ENCODE data around the gene ALDH3B1. TPM values are rescaled to one million over a fixed set of nuclear protein-coding genes. Genes with fewer than 3 reads are reported as not detected.

The ALDH3B1 gene
- total RNA-seq, 4 donors from 2014 or later: 5.4 to 11.6 (median 6.4) TPM

- intact Hi-C loops (cut with DNase I; ENCODE audit: low total_unique reads): no loop called here
- no peak overlapping the region for H3K4me3 ChIP-seq (ENCODE audit: low read depth, poor library complexity, severe bottlenecking)
These were observed 2.4 kb upstream of the ALDH3B1 start for GRCh38 chr11:68007498-68008380.

GRCh38 chr11:68008381-68009337 lies 1.5 kb upstream of the ALDH3B1 start:
- 46 to 48% methylated on average over 22 to 23 of the region's 27 CpGs for WGBS, 2 donors
- TF ChIP-seq POLR2A (IDR thresholded peaks at IDR 0.05): no peak
- no peak for TF ChIP-seq CTCF (IDR thresholded peaks at IDR 0.05)
- no peak overlapping the region for H3K4me3 ChIP-seq (ENCODE audit: low read depth, poor library complexity, severe bottlenecking)
- intact Hi-C loops (cut with DNase I; ENCODE audit: low total_unique reads): no loop called here
- DNase-seq (ENCODE audit: low spot score in 2 of 2): peak in 1 of 2 donors; percentile 91

More at GRCh38 chr11:68007498-68008380, 2.4 kb upstream of the ALDH3B1 start:
- DNase-seq (ENCODE audit: low spot score in 2 of 2): no peak
- 79 to 80% methylated on average over 13 to 16 of the region's 16 CpGs for WGBS, 2 donors
- TF ChIP-seq POLR2A (IDR thresholded peaks at IDR 0.05) (no peak), CTCF (IDR thresholded peaks at IDR 0.05) (no peak)

GRCh38 chr11:68009391-68010089 lies 587 bp upstream of the ALDH3B1 start:
- no peak for TF ChIP-seq POLR2A (IDR thresholded peaks at IDR 0.05)
- no peak for TF ChIP-seq CTCF (IDR thresholded peaks at IDR 0.05)
- DNase-seq (ENCODE audit: low spot score in 2 of 2): no peak
- no peak overlapping the region for H3K4me3 ChIP-seq (ENCODE audit: low read depth, poor library complexity, severe bottlenecking)
- WGBS, 2 donors: 71 to 73% methylated on average over 12 of the region's 12 CpGs
- intact Hi-C loops (cut with DNase I; ENCODE audit: low total_unique reads): no loop called here

- no peak for DNase-seq (ENCODE audit: low spot score in 2 of 2)
- no peak overlapping the region for H3K4me3 ChIP-seq (ENCODE audit: low read depth, poor library complexity, severe bottlenecking)
- WGBS, 2 donors: 79% methylated on average over 16 of the region's 16 CpGs
- TF ChIP-seq CTCF (IDR thresholded peaks at IDR 0.05) (no peak), POLR2A (IDR thresholded peaks at IDR 0.05) (no peak)
- intact Hi-C loops (cut with DNase I; ENCODE audit: low total_unique reads): no loop called here
These were observed 1.2 kb downstream of the ALDH3B1 start for GRCh38 chr11:68011051-68011943.

Measured in lower leg skin (tissue), 4 donors.